Activated CD4-positive, alpha-beta memory T cell treated with anti-CD3 and anti-CD28 coated beads, Interleukin-2, amount 10 ng/mL, durations not matched to agents 7 days and 5 days (primary cell): Measurements from ENCODE around the gene LUZP2. TPM values are rescaled to one million over a fixed set of nuclear protein-coding genes. Genes with fewer than 3 reads are reported as not detected.

Experiments used
- CTCF ChIA-PET: fragments of 350-600 bp; sonication (Branson Sonifier 250); formaldehyde crosslinking; loops from one replicate; lab custom pipeline; 2021; ENCODE audit warnings: antibody characterized with exemption, inconsistent platforms; lab: Charles Lee
- POLR2A ChIA-PET: fragments of 350-600 bp; sonication (Branson Sonifier 250); formaldehyde crosslinking; loops from one replicate; lab custom pipeline; 2021; ENCODE audit warnings: antibody characterized with exemption; lab: Charles Lee
- DNase-seq: peaks from one replicate; pipeline ENCODE4 v3.0.0-alpha.2; 2020
- H3K27ac Mint-ChIP-seq: one replicate; pipeline ENCODE4 v1.8.0; 2021; ENCODE audit warnings: mild to moderate bottlenecking, mixed read lengths
- H3K27me3 Mint-ChIP-seq: one replicate; pipeline ENCODE4 v1.8.0; 2021; ENCODE audit warnings: mixed read lengths
- H3K36me3 Mint-ChIP-seq: one replicate; pipeline ENCODE4 v1.8.0; 2021; ENCODE audit warnings: low read depth, mixed read lengths
- H3K4me1 Mint-ChIP-seq: one replicate; pipeline ENCODE4 v1.8.0; 2021; ENCODE audit warnings: mixed read lengths
- H3K4me3 Mint-ChIP-seq: one replicate; pipeline ENCODE4 v1.8.0; 2021; ENCODE audit warnings: mild to moderate bottlenecking, mixed read lengths
- H3K9me3 Mint-ChIP-seq: one replicate; pipeline ENCODE4 v1.8.0; 2021; ENCODE audit warnings: mixed read lengths
- total RNA-seq, 2 experiments: library from RNA; stranded (reverse); gene quantifications; one replicate each; pipeline ENCODE4 v1.2.3, GENCODE V29; 2021

Gene LUZP2
- total RNA-seq, 2 experiments from 2014 or later = not detected

DNA sequence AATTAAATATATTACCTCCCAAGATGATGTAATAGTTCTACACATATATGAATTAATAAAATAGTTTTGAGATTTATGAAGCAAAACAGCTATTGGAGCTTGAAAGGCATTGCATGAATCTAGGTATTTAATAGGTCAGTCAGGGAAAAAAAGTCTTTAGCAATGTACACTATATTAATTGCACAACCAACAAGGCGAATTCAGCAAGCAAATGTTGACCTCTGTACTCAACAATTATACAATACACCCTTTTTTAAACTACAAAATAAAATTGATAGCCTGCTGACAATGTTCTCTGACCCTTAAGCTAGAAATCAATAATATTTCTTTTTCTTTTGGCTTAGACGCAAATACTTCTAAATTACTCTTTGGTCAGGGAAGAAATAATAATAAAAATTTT is 345.5 kb downstream of the LUZP2 start:
- CTCF ChIA-PET = no interaction called here
- Mint-ChIP-seq H3K9me3 (peaks cover 6% of the 10 kb centered on the region), H3K27me3 (no peaks in the 10 kb centered on the region), H3K36me3 (no peaks in the 10 kb centered on the region), H3K27ac (no peak overlapping the region), H3K4me1 (no peaks in the 10 kb centered on the region), H3K4me3 (no peak overlapping the region)
- POLR2A ChIA-PET = no interaction called here
- no peak for DNase-seq

DNA sequence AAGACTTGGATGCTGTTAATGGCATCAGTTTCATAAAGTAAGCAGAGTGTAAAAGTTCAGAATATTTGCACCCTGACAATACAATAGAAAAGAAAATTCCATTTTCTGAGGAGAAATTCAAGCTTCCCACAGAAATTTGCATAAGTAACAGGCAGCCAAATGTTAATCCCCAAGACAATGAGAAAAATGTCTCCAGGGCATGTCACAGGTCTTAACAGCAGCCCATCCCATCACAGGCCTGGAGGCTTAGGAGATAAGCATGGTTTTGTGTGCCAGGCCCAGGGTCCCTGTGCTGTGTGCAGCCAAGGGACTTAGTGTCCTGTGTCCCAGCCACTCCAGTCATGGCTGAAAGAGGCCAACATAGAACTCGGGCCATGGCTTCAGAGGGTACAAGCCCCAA is 347.6 kb downstream of the LUZP2 start:
- no peak for DNase-seq
- no peak overlapping the region for H3K27ac Mint-ChIP-seq
- no peaks in the 10 kb centered on the region for H3K4me1 Mint-ChIP-seq
- ChIA-PET CTCF (no interaction called here), POLR2A (no interaction called here)
- no peaks in the 10 kb centered on the region for H3K36me3 Mint-ChIP-seq
- H3K27me3 Mint-ChIP-seq = no peaks in the 10 kb centered on the region
- H3K9me3 Mint-ChIP-seq = peaks cover 8% of the 10 kb centered on the region
- H3K4me3 Mint-ChIP-seq = no peak overlapping the region

DNA sequence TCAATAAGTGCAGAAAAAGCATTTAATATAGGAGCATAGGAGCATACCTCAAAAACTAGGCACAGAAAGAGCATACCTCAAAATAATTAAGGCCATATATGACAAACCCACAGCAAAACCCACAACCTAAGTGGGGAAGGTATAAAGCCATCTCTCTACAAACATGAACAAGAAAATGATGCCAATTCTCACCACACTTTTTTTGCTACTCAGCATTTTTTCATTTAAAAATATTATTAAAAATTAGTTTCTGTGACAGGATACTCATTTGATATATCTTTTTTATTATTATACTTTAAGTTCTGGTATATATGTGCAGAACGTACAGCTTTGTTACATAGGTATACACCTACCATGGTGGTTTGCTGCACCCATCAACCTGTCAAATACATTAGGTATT is 352.0 kb downstream of the LUZP2 start:
- Mint-ChIP-seq H3K36me3 (no peaks in the 10 kb centered on the region), H3K9me3 (peaks cover 15% of the 10 kb centered on the region), H3K4me1 (no peaks in the 10 kb centered on the region), H3K4me3 (no peak overlapping the region), H3K27ac (no peak overlapping the region), H3K27me3 (no peaks in the 10 kb centered on the region)
- ChIA-PET POLR2A (no interaction called here), CTCF (no interaction called here)
- no peak for DNase-seq

GRCh38 chr11:24855951-24856350 is 359.1 kb downstream of the LUZP2 start:
- Mint-ChIP-seq H3K27ac (no peak overlapping the region), H3K27me3 (no peaks in the 10 kb centered on the region), H3K9me3 (peaks cover 20% of the 10 kb centered on the region), H3K36me3 (no peaks in the 10 kb centered on the region), H3K4me1 (no peaks in the 10 kb centered on the region), H3K4me3 (no peak overlapping the region)
- ChIA-PET POLR2A (no interaction called here), CTCF (no interaction called here)
- DNase-seq = no peak

GRCh38 chr11:24859801-24860300 is 363.0 kb downstream of the LUZP2 start:
- no peak overlapping the region for H3K4me3 Mint-ChIP-seq
- CTCF ChIA-PET = no interaction called here

GRCh38 chr11:24861440-24861839 is 364.6 kb downstream of the LUZP2 start:
- DNase-seq = no peak

More at GRCh38 chr11:24859801-24860300, 363.0 kb downstream of the LUZP2 start:
- H3K27me3 Mint-ChIP-seq = no peaks in the 10 kb centered on the region
- no peaks in the 10 kb centered on the region for H3K36me3 Mint-ChIP-seq
- H3K4me1 Mint-ChIP-seq = no peaks in the 10 kb centered on the region
- POLR2A ChIA-PET = no interaction called here
- DNase-seq = no peak
- H3K27ac Mint-ChIP-seq = no peak overlapping the region
- H3K9me3 Mint-ChIP-seq = peaks cover 17% of the 10 kb centered on the region

GRCh38 chr11:24866743-24867142 is 369.9 kb downstream of the LUZP2 start:
- H3K4me3 Mint-ChIP-seq = no peak overlapping the region
- CTCF ChIA-PET = no interaction called here
- POLR2A ChIA-PET = no interaction called here
- H3K4me1 Mint-ChIP-seq = no peaks in the 10 kb centered on the region
- H3K36me3 Mint-ChIP-seq = no peaks in the 10 kb centered on the region
- peaks cover 12% of the 10 kb centered on the region for H3K9me3 Mint-ChIP-seq
- H3K27ac Mint-ChIP-seq = no peak overlapping the region
- H3K27me3 Mint-ChIP-seq = no peaks in the 10 kb centered on the region
- no peak for DNase-seq

More at GRCh38 chr11:24861440-24861839, 364.6 kb downstream of the LUZP2 start:
- no peaks in the 10 kb centered on the region for H3K36me3 Mint-ChIP-seq
- no peaks in the 10 kb centered on the region for H3K27me3 Mint-ChIP-seq
- CTCF ChIA-PET = no interaction called here
- no peaks in the 10 kb centered on the region for H3K4me1 Mint-ChIP-seq
- peaks cover 14% of the 10 kb centered on the region for H3K9me3 Mint-ChIP-seq
- H3K27ac Mint-ChIP-seq = no peak overlapping the region
- POLR2A ChIA-PET = no interaction called here
- no peak overlapping the region for H3K4me3 Mint-ChIP-seq

- CTCF ChIA-PET = no interaction called here
- no peak overlapping the region for H3K4me3 Mint-ChIP-seq
- no peaks in the 10 kb centered on the region for H3K4me1 Mint-ChIP-seq
- no peak overlapping the region for H3K27ac Mint-ChIP-seq
- POLR2A ChIA-PET = no interaction called here
- DNase-seq = no peak
- H3K9me3 Mint-ChIP-seq = peaks cover 11% of the 10 kb centered on the region
- no peaks in the 10 kb centered on the region for H3K36me3 Mint-ChIP-seq
- no peaks in the 10 kb centered on the region for H3K27me3 Mint-ChIP-seq
These were observed 373.2 kb downstream of the LUZP2 start for GRCh38 chr11:24870048-24870447.

DNA sequence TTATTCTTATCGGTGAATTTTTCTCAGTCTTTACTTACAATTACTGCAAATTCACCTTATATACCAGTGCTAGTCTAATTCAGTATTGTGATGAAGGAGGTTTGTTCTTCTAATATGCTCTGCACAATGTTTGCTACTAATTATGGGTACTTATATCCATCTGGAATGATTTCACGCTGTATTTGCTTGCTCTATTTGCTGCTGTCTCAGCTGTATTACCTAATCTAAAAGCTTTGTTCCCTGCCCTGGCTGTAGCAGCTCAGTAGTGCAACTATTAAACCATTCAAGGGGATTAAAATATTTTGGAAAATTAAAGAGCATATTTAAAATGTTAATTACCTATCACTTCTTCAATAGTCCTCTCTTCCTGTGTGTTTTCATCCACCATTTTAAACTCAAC is 375.3 kb downstream of the LUZP2 start:
- ChIA-PET CTCF (no interaction called here), POLR2A (no interaction called here)
- Mint-ChIP-seq H3K36me3 (no peaks in the 10 kb centered on the region), H3K27me3 (no peaks in the 10 kb centered on the region), H3K9me3 (peaks cover 11% of the 10 kb centered on the region), H3K27ac (no peak overlapping the region), H3K4me1 (no peaks in the 10 kb centered on the region), H3K4me3 (no peak overlapping the region)
- no peak for DNase-seq

GRCh38 chr11:24872651-24873311 is 375.9 kb downstream of the LUZP2 start:
- H3K36me3 Mint-ChIP-seq = no peaks in the 10 kb centered on the region
- no peak overlapping the region for H3K4me3 Mint-ChIP-seq
- ChIA-PET CTCF (no interaction called here), POLR2A (no interaction called here)
- no peaks in the 10 kb centered on the region for H3K27me3 Mint-ChIP-seq
- H3K4me1 Mint-ChIP-seq = no peaks in the 10 kb centered on the region
- peaks cover 7% of the 10 kb centered on the region for H3K9me3 Mint-ChIP-seq
- no peak for DNase-seq
- no peak overlapping the region for H3K27ac Mint-ChIP-seq

GRCh38 chr11:24880962-24881361 is 384.1 kb downstream of the LUZP2 start:
- DNase-seq = no peak
- H3K36me3 Mint-ChIP-seq = no peaks in the 10 kb centered on the region
- peaks cover 13% of the 10 kb centered on the region for H3K9me3 Mint-ChIP-seq
- H3K4me3 Mint-ChIP-seq = no peak overlapping the region
- H3K27ac Mint-ChIP-seq = no peak overlapping the region
- H3K27me3 Mint-ChIP-seq = no peaks in the 10 kb centered on the region
- no peaks in the 10 kb centered on the region for H3K4me1 Mint-ChIP-seq
- ChIA-PET POLR2A (no interaction called here), CTCF (no interaction called here)

DNA sequence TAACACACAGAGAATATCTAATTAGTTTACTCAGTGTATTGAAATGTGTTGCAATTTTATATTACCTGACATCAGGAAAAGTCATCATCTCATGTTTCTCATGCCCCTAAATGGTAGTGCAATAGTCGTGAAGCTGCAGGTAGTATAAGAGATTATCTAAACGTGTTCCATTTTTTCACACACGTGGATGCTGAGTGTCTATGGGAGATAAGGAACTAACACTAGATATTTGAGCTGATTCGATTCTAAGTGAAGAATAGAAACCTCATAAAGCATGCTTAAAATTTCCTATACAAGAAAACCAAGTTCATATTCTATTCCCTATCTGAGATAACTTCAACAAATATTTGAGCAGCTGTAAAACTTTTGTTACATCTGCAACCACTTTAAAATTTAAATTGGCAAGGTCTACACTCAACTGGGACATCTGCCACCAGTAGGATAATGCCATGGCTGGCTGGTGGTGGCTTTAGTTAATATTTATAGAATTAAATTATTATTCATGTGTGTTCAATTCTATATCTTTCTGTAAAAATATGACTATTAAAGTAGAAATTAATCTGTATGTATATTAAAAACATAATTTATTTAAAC is 388.8 kb downstream of the LUZP2 start:
- Mint-ChIP-seq H3K4me1 (no peaks in the 10 kb centered on the region), H3K36me3 (no peaks in the 10 kb centered on the region), H3K27me3 (no peaks in the 10 kb centered on the region), H3K27ac (no peak overlapping the region), H3K4me3 (no peak overlapping the region), H3K9me3 (peaks cover 6% of the 10 kb centered on the region)
- POLR2A ChIA-PET = no interaction called here
- DNase-seq = no peak
- CTCF ChIA-PET = no interaction called here

DNA sequence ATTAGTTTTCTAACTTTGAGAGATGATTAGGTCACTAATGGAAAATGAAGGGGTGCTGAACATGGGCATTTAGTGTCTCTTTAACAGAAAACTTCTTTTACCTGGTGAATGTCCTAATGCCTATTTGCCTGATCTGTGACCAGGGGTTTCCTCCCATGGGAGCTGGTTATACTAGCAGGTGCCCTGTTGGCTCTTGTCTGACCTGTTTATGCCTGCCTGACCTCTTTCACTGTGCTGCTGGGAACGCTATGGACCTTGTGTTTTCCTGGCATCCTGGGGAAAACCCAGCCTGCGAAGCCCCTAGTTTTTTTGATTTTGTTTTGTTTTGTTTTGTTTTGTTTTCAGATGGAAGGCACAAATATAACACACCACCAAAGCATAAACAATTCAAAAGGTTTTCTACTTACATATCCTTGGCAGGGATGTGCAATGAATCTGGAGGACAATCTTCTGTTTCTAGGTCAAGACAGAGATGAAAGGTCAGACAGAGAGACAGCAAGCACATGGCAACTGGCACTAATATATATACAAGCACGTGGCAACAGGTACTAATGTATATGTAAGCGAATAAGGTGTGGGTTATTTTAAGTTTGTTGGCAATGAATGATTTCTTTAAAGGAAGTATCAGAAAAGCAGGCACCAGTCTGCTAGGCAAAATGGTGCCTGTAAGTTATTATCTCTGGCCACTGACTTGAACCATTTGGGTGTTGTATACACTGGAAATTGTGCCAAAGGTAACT is 390.2 kb downstream of the LUZP2 start:
- no peaks in the 10 kb centered on the region for H3K27me3 Mint-ChIP-seq
- CTCF ChIA-PET = no interaction called here
- no peak for DNase-seq
- H3K36me3 Mint-ChIP-seq = no peaks in the 10 kb centered on the region
- POLR2A ChIA-PET = no interaction called here
- H3K4me1 Mint-ChIP-seq = no peaks in the 10 kb centered on the region
- no peak overlapping the region for H3K27ac Mint-ChIP-seq
- H3K9me3 Mint-ChIP-seq = peaks cover 6% of the 10 kb centered on the region
- H3K4me3 Mint-ChIP-seq = no peak overlapping the region
